NB4 (cell line): ENCODE measurements around the gene MFSD6.
"Not testable (repeated sequence)": the region's sequence is repeated elsewhere in the genome, so short reads cannot be mapped to it uniquely, and the experiment has no call there.

Experiments
- POLR2A ChIP-seq: IDR thresholded peaks from 2 replicates; pipeline ENCODE4 v1.6.1; 2011; ENCODE audit warnings: mild to moderate bottlenecking; ENCODE audit not compliant: insufficient read length; ENCODE audit errors: extremely low read depth
- TF ChIP-seq, protein P1 (sequence below): IDR thresholded peaks from one replicate; pipeline ENCODE4 v1.5.1; 2012; ENCODE audit warnings: low read depth, low read length
- TF ChIP-seq, protein P2 (sequence below): IDR thresholded peaks from 2 replicates; pipeline ENCODE4 v1.6.1; 2011; ENCODE audit warnings: low read depth, low read length

DNA sequence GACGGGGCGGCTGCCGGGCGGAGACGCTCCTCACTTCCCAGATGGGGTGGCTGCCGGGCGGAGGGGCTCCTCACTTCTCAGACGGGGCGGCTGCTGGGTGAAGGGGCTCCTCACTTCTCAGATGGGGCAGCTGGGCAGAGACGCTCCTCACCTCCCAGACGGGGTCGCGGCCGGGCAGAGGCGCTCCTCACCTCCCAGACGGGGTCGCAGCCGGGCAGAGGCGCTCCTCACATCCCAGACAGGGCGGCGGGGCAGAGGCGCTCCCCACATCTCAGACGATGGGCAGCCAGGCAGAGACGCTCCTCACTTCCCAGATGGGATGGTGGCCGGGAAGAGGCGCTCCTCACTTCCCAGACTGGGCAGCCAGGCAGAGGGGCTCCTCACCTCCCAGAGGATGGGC is 22.7 kb downstream of the MFSD6 start:
- TF ChIP-seq, protein P1, sequence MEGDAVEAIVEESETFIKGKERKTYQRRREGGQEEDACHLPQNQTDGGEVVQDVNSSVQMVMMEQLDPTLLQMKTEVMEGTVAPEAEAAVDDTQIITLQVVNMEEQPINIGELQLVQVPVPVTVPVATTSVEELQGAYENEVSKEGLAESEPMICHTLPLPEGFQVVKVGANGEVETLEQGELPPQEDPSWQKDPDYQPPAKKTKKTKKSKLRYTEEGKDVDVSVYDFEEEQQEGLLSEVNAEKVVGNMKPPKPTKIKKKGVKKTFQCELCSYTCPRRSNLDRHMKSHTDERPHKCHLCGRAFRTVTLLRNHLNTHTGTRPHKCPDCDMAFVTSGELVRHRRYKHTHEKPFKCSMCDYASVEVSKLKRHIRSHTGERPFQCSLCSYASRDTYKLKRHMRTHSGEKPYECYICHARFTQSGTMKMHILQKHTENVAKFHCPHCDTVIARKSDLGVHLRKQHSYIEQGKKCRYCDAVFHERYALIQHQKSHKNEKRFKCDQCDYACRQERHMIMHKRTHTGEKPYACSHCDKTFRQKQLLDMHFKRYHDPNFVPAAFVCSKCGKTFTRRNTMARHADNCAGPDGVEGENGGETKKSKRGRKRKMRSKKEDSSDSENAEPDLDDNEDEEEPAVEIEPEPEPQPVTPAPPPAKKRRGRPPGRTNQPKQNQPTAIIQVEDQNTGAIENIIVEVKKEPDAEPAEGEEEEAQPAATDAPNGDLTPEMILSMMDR, result not testable (repeated sequence)
- TF ChIP-seq POLR2A, result not testable (repeated sequence)
- TF ChIP-seq, protein P2, sequence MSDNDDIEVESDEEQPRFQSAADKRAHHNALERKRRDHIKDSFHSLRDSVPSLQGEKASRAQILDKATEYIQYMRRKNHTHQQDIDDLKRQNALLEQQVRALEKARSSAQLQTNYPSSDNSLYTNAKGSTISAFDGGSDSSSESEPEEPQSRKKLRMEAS, result not testable (repeated sequence)
